Thoracic aorta (tissue), 2 donors: Measurements from ENCODE around the gene ABLIM2. TPM values are rescaled to one million over a fixed set of nuclear protein-coding genes. Genes with fewer than 3 reads are reported as not detected.
A peak's percentile ranks its signal among the peaks of the same experiment; 100 is the strongest.

Experiments
- ATAC-seq: fragments of 150-250 bp; one replicate; pipeline ENCODE4 v1.8.0; 2017; ENCODE audit warnings: low read depth; ENCODE audit not compliant: insufficient number of reproducible peaks, low FRiP score
- DNase-seq: peaks from one replicate; pipeline ENCODE4 v3.0.0-alpha.2; 2020; ENCODE audit warnings: low spot score
- H3K27ac ChIP-seq, 2 donors: fragments of 200-600 bp; sonication (generic); 1 replicate in 1 of 2; 2 replicates in 1 of 2; pipeline ENCODE4 v1.5.1; 2016; ENCODE audit warnings: mild to moderate bottlenecking in 2 of 2, moderate library complexity in 2 of 2
- H3K27me3 ChIP-seq: fragments of 200-600 bp; sonication (generic); replicated peaks from 2 replicates; pipeline ENCODE4 v1.6.0; 2016; ENCODE audit warnings: mild to moderate bottlenecking; ENCODE audit not compliant: insufficient read depth
- H3K36me3 ChIP-seq: fragments of 200-600 bp; sonication (generic); one replicate; pipeline ENCODE4 v1.5.1; 2016
- H3K4me1 ChIP-seq, 2 donors: fragments of 200-600 bp; sonication (generic); 1 replicate in 1 of 2; 2 replicates in 1 of 2; pipeline versions ENCODE4 v1.5.1 to v1.6.0; 2016; ENCODE audit warnings: low read depth in 2 of 2, mild to moderate bottlenecking in 1 of 2; ENCODE audit not compliant: control insufficient read depth in 1 of 2
- H3K4me3 ChIP-seq: fragments of 200-600 bp; sonication (generic); 2 replicates; pipeline ENCODE4 v1.5.1; 2016; ENCODE audit warnings: mild to moderate bottlenecking
- H3K9me3 ChIP-seq: fragments of 200-600 bp; sonication (generic); 2 replicates; pipeline ENCODE4 v1.5.1; 2016
- total RNA-seq, 2 donors: library from RNA; depleted of rRNA; stranded (reverse); fragments of >200 nt; gene quantifications; one replicate each; pipeline versions ENCODE4 v1.1.0 to v1.2.3, GENCODE V29; 2016
- TF ChIP-seq, protein P1 (sequence below): fragments of 200-600 bp; sonication (generic); IDR thresholded peaks from one replicate; pipeline ENCODE4 v1.5.1; 2019; ENCODE audit warnings: antibody characterized with exemption

ABLIM2 gene
- total RNA-seq, 2 donors from 2014 or later, result 25.6 to 28.6 TPM

DNA sequence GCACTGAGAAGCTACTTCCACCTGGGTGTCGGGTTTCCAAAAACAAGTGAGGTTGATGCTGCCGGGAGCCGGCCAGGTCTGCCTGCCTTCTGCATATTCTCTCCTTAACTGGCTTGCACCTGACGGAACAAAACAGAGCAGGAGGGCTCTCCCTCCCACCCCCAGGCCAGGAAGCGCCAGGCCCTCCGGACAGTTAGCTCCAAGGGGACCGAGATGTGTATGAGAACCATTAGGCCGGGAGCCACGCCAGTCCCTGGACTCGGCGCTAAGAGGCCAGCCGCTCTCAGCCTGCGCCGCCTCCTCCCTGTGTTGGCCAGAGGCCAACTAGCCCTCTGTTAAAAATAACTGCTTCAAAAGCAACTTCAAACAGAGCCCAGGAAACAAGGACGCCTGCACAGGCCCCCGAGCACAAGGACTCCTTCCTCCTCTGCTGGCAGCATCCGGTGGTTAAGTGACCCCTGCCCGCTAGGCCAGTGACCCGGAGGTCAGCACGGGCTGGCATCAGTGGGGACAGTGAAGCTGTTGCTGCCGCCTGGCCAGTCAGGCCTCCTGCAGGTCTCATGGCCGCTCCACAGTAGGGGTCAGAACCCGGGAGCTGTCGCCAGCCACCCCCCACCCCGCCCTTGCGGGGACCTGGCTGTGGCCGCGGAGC, 107.9 kb downstream of the ABLIM2 start:
- H3K27me3 ChIP-seq, result no peaks in the 10 kb centered on the region
- DNase-seq, result peak; percentile 20
- H3K36me3 ChIP-seq, result peaks cover 3% of the 10 kb centered on the region
- TF ChIP-seq, protein P1, sequence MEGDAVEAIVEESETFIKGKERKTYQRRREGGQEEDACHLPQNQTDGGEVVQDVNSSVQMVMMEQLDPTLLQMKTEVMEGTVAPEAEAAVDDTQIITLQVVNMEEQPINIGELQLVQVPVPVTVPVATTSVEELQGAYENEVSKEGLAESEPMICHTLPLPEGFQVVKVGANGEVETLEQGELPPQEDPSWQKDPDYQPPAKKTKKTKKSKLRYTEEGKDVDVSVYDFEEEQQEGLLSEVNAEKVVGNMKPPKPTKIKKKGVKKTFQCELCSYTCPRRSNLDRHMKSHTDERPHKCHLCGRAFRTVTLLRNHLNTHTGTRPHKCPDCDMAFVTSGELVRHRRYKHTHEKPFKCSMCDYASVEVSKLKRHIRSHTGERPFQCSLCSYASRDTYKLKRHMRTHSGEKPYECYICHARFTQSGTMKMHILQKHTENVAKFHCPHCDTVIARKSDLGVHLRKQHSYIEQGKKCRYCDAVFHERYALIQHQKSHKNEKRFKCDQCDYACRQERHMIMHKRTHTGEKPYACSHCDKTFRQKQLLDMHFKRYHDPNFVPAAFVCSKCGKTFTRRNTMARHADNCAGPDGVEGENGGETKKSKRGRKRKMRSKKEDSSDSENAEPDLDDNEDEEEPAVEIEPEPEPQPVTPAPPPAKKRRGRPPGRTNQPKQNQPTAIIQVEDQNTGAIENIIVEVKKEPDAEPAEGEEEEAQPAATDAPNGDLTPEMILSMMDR, result no peak
- H3K27ac ChIP-seq, result no peak overlapping the region
- no peak for ATAC-seq
- H3K4me3 ChIP-seq, result peak overlapping the region; percentile 54
- H3K4me1 ChIP-seq, result peaks cover 4 to 10% of the 10 kb centered on the region in 2 donors
- no peaks in the 10 kb centered on the region for H3K9me3 ChIP-seq

DNA sequence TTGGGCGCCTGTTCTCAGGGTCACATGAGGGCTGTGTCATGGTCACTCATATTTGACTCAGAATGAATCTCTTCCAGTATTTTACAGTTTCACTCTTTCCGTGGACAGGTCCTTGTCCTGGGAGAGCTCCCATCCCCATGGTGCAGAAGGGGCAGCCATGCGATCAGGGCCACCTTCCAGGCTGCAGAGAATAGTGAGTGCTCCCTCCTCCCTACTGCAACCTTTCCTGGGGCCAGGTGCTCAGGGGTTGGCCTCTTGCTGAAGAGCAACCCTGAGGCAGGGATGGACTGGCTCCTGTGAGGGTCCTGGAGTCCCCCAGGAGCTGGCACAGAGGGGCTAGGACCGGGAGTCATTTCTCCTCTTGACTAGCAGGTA, 108.4 kb downstream of the ABLIM2 start:
- ATAC-seq (no peak), DNase-seq (no peak)
- Histone ChIP-seq H3K4me1 (peaks cover 4 to 10% of the 10 kb centered on the region in 2 donors), H3K27me3 (no peaks in the 10 kb centered on the region), H3K4me3 (no peak overlapping the region), H3K36me3 (no peaks in the 10 kb centered on the region), H3K9me3 (no peaks in the 10 kb centered on the region), H3K27ac (no peak overlapping the region)
- TF ChIP-seq, protein P1, result no peak

DNA sequence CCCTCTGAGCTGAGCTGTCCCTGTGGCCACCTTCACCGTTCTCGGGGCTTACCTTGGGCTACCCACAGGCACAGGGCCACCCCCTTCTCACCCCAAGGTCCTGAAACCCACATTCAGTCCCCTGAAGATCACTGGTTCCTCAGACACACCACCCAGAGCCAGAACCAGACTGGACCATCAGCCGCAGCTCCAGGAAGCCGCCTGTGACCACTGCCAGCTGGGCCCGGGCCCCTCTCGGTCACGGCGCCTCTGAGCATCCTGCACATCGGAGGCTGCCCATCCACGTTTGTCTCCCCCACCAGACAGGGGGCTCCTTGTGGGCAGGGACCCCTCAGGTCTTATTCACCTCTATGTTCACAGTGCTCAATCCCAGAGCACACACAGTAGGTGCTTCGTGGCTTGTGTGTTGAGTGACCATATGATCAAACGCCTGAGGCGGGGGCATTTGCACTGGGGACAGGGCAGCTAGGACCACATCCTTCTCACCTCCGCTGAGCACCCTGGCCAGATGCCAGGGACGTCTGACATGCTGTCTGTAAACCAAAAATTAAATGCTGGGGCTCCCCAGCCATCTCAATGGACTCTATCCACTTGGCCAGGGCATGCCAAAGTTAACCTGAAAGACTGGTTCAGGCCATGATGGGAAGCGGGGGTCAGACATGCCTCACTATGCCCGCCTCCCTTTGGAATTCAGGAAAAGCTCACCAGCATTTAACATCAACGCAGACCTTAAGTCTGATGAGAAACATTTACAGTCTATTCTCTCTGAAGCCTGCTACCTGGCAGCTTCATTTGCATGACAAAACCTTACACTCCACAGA, 109.5 kb downstream of the ABLIM2 start:
- H3K9me3 ChIP-seq, result no peaks in the 10 kb centered on the region
- H3K4me1 ChIP-seq, result peaks cover 4 to 10% of the 10 kb centered on the region in 2 donors
- H3K36me3 ChIP-seq, result peaks cover under 1% of the 10 kb centered on the region
- no peaks in the 10 kb centered on the region for H3K27me3 ChIP-seq
- no peak overlapping the region for H3K27ac ChIP-seq
- TF ChIP-seq, protein P1, result no peak
- ATAC-seq (no peak), DNase-seq (no peak)
- no peak overlapping the region for H3K4me3 ChIP-seq

DNA sequence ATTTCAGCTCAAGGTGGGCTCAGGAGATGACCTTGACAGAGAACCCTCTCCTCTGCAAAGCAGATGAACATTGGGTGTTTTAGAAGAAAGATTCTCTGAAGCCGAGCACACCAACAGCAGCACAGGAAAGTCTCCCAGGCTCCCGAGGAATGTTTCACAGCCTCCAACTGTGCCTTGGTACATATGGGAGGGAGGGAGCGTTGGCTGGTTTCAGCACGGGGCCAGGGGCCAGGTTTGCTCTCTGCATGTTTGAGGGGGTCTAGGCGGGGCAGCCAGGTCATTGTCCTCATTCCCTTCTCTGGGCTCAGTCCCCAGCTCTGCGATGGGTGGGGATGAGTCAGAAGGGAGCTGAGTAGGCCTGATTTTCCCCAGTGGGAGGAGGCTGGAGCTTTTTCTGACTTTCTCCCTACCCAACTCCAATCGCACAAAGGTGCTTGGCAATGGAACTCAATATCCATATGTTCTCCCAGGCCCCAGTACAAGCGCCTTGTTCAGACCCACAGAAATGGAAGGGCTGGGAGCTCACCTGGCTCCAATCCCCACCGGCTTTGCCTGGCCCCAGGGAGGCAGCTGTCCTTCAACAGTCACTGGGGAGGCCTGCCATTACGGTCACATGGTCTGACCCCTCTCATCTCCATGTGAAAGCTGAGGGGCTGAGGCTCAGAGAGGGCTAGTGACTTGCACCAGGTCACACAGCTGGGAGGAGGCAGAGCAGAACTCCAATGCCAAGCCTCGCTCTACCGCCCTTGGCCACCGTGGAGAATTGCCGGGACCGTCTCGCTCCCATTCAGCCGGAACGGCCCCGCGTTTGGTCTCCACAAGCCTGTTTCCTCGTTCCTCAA, 110.6 kb downstream of the ABLIM2 start:
- Histone ChIP-seq H3K36me3 (peaks cover 3% of the 10 kb centered on the region), H3K27me3 (no peaks in the 10 kb centered on the region), H3K9me3 (no peaks in the 10 kb centered on the region), H3K4me3 (no peak overlapping the region), H3K27ac (no peak overlapping the region), H3K4me1 (peaks cover 4 to 10% of the 10 kb centered on the region in 2 donors)
- TF ChIP-seq, protein P1, result no peak
- ATAC-seq, result no peak
- DNase-seq, result no peak
